GM19328 (cell line): ENCODE data around the gene SLC8A2.

Experiments
- ATAC-seq: cut with Tn5 transposase; IDR thresholded peaks from one replicate; pipeline ENCODE4 v1.9.1; 2021; ENCODE audit warnings: mild to moderate bottlenecking, moderate library complexity; ENCODE audit not compliant: unreplicated experiment

Gene SLC8A2

DNA sequence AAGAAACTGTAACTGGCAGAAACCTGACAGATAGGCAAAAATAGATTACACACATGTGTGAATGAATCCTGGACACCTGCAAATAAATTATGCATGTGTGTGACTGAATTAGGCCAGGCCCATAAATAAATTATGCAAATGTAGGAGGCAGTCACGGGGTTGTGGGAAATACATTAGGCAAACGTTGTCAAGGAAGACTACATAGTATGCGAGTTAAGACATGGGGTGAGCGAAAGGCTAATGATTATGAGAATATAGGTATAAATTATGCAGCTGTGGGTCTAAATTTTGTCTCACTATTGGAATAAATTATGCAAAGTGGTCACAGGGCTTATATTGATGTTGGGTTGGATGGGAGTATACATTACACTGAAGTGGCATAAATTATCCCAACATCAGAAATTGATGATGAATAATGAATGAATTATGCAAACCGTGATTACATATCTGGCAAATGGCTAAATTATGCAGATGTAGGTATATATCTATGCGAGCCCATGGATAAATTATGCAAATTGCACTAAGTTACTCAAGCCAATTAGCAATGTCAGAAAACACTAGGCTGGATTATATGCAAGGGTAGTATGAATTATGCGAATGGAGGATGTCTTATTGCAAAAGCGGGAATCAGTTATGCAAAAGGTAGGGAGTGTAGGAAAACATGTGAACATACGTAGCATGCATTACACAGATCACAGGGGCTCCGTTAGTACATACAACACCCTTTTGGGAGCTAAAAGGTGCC, 6.8 kb downstream of the SLC8A2 start:
- no peak for ATAC-seq

DNA sequence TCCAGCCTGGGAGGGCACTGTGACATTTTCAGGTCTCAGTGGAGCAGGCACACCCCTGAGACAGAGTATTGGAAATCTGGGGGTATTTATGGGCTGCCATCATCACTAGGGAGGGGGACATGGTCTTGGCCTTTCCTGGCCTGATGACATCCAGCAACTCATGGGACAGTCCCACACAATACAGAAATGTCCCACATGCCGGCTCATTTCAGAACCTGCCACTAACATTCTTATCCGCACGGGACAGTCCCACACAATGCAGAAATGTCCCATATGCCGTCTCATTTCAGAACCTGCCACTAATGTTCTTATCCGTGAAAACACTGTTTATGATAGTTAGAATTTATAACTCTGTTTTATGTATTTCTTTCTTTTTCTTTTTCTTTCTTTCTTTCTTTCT, 9.8 kb downstream of the SLC8A2 start:
- ATAC-seq: no peak

DNA sequence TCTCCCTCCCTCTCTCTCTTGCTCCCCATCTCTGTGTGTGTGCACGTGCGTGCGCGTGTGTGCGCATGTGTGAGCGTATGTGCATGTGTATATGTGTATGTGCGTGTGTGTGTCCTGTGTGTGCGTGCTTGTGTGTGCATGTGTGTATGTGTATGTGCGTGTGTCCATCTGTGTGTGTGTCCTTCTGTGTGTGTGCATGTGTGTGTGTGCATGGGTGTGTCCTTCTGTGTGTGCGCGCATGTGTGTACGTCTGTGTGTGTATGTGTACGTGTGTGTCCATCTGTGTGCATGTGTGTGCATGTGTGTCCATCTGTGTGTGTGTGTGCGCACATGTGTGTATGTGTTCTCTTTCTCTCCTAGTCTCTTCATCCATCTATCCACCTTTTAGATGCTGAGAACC, 12.2 kb downstream of the SLC8A2 start:
- ATAC-seq: no peak

DNA sequence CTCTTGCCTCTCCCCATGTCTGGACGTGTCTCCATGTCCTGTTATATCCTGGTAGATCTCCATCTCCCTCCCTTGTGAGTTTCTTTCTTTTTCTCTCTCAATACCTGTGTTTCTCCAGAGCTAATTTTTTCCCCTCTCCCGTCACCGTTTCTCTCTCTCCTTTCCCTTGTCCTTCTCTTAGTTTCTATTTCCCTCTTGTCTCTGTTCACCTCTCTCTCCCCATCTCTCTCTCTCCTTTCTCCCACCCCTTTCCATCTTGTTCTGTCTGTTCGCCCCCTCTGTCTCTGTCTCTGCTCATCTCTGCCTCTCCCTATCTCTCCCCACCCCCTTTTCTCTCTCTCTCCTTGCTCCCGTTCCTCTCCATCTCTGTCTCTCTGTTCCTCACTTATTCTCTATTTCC, 13.0 kb downstream of the SLC8A2 start:
- no peak for ATAC-seq

DNA sequence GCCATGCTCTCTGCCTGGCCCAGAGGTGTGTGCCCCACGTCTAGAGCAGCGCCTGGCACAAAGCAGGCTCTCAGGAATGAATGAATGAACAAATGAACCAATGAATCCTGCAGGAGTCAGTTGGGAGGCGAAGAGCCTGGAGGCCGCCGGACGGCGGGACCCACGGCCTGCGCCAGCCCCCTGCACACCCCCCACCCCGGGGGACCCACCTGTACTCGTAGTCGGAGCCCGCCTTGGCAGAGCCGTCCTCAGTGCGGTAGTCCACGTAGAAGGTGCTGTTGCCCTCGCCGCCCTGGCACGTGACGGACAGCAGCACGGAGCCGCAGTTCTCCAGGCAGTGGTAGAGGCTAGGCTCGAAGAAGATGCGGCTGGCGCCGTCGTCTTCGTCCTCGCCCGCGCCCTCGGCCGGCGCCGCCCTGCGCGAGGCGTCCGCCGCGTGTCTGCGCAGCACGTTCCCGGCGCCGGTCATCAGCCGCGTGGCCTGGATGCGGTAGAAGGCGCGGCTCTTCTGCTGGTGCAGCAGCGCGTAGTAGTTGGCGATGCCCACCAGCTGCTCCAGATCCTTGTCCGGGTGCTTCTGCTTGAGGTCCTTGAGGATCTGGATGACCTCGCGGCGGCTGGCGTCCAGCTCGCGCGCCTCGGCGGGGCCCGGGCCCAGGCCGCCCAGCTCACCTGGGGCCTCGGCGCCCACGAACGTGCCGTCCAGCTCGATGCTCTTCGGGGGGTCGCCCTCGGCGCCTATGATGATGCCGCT, 14.8 kb downstream of the SLC8A2 start:
- no peak for ATAC-seq

DNA sequence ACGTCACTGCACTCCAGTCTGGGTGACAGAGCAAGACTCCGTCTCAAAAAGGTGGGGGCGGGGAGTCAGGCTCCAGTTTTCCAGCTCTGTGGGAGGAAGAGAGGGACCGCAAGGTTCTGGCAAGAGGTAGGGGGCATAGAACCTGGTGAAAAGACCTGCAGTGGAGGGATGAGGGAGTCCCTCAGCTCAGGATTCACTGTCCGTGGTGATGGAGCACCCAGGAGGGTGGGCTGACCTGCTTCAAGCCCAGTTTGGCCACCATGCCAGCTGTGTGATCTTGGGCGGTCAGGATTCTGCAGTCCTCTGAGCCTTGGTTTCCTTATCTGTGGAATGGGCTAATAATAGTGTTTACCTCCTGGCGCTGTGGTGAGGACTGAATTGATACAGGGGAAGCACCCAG, 21.2 kb downstream of the SLC8A2 start:
- ATAC-seq: no peak

DNA sequence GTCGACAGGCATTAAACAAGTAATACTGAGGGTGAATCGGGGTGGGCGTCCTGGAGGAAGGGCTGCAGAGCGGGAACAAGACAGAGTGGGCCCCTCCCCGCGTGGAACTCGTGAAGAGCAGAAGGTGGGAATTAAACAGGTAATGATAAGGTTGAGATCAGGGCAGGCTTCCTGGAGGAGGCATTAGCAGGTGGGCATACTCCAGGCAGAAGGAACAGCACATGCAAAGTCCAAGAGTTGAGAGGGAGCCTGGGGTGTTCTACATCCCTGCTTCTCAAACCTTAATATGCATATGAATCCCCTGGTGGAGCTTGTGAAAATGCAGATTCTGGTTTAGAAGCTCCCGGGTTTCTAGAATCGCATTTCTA, 23.3 kb downstream of the SLC8A2 start:
- ATAC-seq: no peak

DNA sequence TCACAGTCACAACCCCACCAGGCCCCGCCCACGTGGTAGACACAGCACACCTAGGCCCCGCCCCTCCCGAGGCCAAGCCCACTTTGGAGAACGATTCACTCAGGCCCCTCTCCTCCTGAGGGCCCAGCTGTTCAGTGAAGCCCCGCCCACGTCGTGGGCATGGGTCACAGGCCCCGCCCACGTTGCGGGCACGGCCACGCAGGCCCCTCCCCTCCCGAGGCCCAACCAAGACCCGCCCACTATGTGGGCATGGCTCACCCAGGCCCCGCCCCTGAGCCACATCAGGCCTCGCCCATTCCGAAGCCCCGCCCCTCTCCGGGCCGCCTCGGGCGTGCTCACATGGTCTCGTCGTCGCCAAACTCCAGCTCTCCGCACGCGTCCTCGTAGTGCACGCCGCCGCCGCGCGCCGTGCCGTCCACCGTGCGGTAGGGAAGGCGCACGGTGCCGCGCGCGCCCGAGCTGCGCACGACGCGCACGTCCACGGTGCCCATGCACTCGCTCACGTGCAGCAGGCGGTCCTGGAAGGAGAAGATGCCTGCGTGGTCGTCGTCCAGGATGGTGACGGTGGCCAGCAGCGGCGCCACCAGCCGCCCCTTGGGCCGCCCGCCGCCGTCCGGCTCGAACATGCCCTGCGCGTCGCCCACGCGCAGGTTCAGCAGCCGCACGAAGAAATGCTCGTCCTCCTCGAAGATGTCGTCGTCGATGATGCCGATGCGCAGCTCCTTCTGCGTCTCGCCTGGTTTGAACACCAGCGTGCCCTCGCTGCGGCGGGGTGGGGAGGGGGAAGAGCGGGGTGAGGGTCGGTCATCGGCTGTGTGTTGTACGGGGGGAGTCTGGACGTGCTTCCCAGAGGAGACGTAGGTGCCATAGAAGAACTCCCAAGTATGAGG, 24.0 kb downstream of the SLC8A2 start:
- no peak for ATAC-seq

DNA sequence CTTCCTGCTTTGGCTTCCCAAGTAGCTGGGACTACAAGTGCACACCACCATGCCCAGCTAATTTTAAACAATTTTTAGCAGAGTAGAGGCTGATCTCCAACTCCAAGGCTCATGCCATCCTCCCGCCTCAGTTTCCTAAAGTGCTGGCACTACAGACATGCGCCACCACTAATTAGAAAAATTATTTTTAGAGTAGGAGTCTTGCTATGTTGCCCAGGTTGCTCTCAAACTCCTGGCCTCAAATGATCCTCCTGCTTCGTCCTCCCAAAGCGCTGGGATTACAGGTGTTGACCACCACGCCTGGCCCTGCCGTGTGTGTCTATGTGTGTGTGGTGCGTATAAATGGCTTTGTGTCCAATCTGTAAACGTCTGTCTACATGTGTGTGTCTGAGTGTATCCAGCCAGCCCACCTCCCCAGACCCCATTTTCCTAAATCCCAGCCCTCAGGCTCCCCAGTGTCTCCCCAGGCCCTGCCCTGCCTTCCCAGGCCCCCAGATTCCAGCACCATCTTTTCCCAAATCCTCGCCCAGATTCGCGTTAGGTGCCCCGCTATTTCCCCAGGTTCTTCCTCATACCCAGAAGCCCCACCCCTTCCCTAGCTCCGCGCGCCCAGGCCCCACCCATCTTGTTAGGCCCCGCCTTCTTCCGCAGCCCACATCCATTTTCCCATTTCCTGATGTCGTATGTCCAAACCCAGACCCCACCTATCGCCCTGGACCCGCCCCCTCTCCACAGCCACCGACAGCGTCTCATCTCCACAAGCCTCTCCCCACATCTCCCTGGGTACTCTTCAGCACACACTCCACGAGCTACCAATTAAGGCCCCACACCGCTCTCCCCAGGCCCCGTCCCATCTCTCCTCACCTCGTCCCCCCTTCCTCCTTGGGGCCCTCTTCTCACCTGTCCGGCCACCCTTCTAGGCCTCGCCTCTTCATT, 24.9 kb downstream of the SLC8A2 start:
- no peak for ATAC-seq

DNA sequence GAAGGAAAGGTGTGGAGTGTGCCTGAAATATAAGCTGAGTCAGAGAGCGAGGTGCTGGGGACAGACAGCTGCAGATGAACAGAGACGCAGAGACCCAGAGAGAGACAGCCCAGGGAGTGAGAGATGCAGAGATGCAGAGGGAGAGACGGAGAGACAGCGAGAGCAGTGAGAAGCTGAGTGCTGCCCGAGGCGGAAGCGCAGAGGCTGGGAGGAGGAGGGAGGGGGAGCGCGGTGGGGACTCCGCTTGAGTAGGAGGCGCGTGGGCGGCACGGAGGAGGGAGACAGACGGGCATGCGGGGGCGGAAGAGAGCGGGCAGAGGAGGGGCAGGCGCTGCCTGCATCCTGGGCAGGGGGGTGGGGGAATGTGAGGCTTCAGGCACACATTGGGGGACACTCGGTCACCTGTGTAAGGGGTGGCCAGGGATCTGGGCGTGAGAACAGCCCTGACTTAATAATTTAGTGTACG, 25.7 kb downstream of the SLC8A2 start:
- ATAC-seq: no peak

DNA sequence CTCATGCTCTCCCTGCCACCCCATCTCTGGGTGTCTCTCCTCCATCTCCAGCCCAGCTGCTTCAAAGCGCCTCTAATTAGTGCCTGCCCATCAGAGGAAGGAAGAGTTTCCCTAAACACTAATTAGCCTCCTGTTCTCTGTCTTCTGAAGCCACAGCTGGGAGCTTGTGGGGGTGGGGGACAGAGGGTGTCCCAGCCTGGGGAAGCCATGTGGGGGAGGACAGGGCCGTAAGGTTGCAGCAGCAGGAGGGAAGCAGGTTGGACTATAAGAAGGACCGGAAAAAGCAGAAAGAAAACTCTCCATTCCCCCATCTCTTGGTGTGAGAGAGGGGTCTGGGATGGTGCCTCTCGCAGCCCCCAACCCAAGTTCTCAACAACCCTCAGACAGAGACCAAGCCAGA, 26.2 kb downstream of the SLC8A2 start:
- ATAC-seq: no peak

DNA sequence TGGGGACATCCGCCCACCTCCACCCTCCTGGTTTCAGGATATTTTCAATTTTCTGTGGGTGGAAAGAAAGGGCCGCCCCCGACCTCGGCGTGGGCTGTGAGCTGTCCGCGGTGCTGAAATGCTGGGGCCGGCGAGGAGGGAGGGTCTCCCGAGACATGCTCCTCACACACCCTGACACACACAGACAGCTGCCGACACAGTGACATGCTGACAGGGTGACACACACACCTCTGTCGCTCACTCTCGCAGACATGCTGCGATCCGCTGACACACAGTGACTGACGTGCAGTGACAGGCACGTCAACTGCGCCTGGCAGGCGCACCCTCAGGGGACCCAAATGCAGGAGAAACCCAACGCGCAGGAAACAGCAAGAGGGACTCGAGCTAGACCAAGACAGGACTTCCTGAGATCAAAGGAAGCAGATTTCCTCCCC, 27.3 kb downstream of the SLC8A2 start:
- ATAC-seq: no peak

DNA sequence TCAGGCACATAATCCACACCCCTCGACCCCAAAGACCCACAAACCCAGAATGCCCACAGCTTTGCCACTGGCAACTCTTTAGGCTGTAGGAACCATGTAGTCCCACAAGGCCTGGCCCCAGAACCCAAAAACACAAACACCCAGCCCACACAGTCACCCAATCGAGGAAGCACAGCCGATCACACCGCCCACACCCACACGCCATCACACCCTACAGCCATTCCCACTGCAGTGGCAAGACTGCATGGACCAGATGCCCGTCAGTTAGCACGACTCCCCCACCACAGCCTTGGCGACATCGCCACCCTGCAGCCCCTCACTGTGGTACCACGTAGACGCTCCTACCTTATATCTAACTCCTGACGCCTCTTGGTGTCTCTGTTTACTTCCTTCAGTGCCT, 28.4 kb downstream of the SLC8A2 start:
- no peak for ATAC-seq

DNA sequence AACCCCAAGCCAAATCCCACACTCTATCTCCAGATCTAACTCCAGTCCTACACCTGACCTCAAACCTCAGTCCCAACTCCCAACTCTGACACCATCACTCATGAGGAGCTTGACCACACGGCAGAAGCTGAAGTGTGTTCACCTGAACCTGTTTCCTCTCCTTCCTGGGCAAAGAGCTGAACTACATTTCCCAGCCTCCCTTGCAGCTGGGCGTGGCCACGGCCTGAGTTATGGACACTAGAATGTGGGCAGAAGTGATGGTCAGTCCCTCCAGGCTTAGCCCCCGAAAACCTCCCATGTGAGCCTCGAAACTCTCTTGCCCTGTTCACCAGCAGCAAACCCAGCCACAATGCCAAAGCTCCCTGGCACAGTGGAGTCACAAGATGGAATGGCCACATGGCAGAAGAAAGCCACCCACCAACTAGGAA, 32.9 kb downstream of the SLC8A2 start:
- ATAC-seq: no peak

DNA sequence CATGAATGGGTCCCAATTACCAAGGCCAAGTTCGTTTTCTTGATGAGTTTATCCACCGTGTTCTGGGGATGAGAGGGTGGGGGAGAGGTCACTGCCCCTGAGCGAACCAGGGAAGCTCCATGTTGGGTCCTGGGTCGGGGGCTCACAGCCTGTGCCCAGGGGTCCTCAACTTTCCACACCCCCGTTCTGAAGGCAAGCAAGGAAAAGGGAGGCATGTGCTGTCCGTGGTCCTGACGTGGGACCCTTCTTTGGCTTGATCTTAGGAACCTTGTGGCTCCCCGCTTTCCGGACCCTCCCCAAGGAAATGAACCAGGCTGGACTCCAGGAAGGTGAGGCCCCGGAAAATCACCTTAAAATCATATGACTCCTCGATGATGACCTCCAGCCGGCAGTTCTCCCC, 34.2 kb downstream of the SLC8A2 start:
- no peak for ATAC-seq

DNA sequence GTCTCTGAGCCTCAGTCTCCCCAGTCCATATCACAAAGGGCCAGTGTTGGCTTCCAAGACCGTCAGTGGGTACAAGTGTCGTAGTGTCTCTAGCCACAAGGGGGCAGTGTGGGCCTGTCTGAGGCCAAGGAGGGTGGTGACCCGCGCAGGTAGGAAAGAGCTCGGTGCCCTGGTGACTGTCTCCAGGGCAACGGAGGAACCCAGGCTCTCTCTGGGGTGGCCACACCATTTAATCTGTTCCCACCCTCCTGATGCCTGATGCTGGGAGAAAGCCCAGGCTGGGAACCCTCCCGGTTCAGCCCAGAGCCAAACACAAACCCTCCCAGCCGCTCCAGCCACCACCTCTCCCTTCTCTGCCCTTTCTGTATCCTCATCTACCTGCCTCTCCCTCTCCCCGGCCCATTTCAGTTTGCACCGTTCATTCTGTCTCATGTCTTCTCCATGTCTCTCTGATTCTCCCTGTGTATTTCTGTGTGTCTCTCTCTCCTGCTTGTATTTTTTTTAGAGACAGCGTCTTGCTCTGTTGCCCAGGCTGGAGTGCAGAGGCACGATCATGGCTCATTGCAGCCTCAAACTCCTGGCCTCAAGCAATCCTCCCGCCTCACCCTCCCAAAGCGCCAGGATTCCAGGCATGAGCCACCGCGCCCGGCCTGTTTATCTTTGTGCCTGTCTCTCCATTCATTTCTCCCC, 34.8 kb downstream of the SLC8A2 start:
- ATAC-seq: no peak

DNA sequence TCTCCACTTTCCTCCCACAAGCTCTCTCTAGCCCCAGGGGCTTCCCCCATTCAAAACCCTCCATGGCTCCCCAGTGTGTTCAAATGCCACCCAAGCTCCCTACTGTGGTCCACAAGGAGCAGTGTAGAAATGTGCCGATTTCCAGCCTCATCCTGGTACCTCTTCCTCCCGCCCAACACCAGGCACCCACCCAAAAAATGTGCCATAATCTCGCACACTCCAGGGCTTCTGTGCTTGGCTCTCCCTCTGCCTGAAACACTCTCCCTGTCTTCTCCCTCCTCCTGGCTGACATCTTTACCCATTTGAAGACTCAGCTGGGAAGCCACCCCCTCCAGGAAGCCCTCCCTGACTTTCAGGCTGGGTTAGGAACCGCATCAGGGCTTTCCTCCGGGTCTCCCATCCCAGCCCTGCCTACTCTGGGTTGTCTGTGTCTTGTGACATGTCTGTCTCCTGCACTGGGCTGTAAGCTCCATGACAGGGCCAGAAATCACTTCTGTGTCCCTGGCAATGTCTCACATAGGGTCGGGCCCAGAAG, 35.7 kb downstream of the SLC8A2 start:
- ATAC-seq: no peak

DNA sequence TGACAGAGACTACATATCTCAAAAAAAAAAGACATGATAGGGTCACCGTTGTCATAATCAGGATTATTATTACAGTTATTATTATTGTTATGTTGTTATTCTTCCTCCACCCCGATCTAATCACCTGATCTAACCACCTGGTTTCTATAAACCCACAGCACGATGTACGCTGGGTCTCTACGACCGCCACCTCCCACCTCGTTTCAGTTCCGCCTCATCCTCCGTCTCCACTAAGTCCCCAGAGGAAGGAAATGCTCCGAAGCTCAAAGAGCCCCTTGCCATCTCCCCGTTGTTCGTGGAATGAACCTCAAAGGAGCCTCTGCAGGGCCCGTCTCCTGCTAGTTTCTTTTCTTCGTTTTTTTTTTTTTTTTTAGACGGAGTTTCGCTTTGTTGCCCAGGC, 36.5 kb downstream of the SLC8A2 start:
- no peak for ATAC-seq

DNA sequence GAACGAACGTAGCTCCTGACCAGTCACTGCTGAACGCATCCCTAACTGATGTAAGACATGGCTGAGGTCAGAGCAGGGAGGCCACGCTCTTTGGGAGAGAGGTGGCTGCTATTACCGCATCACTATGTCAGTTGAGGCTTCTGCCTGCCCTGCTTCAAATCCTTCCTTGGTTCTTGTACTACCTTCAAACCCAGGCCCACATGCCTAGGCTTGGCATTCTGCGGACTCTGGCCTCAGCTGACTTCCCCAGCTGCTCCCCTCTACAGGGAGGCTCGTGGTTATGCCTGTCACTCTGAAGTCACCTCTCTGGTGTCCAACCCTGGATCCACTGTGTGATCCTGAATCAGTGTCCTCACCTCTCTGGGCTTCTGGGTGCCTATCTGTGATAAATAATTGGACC, 37.6 kb downstream of the SLC8A2 start:
- ATAC-seq: no peak

DNA sequence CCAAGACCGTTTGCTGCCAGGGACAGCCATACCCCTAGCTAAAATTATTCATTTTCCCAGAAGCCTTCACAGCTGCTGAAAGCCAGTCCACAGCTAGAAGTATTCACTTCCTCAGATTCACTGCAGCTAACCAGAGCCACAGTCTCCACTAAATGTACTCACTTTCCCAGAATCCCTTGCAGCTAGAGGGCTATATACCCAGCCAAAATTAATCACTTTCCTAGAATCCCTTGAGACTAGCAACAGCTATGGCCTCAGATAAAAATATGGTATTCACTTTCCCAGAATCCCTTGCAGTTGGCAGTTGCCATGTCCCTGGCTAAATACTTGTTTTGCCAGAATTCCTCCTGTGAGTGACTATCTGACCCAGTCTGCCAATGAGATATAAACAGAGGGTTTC, 38.6 kb downstream of the SLC8A2 start:
- ATAC-seq: no peak
